GM21786 (cell line): ENCODE measurements around the gene PHF10.
"Not testable (repeated sequence)": the region's sequence is repeated elsewhere in the genome, so short reads cannot be mapped to it uniquely, and the experiment has no call there.

Experiments used
- ATAC-seq: cut with Tn5 transposase; IDR thresholded peaks from one replicate; pipeline ENCODE4 v1.9.1; 2021; ENCODE audit not compliant: unreplicated experiment

The PHF10 gene

DNA sequence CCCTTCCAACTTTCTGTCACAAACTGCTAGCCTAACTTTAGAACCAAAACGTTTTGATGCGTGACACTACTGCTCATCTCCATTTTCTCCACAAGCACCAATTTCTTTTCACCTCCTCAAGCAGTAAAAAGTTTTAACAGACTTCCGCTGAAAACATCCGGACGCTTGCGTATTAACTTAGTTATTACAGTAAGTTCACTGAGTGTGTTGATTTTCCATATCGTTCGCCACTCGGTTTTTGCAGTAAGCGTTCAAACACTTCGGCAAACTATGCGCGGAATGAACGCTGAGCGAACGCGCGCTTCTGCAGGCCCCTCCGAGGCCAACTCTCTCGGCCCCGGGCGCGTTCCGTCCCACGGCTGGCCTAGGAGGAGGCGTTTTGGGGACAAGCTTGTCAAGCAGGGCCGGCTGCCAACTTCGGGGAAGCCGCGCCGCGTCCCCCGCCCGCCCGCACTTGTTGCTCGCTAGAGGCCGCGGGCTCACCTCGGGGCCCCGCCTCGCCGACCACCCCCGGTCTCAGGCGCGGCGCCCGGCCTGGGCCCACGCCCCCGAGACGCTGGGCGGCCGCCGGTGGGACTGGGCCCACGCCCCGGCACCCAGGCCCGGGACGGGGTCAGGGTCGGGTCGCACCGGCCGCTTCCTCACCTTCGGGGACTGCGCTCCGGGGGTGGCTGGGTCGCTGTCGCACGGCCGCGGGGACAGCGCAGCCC is 945 bp downstream of the PHF10 start:
- ATAC-seq = peak; percentile 25

DNA sequence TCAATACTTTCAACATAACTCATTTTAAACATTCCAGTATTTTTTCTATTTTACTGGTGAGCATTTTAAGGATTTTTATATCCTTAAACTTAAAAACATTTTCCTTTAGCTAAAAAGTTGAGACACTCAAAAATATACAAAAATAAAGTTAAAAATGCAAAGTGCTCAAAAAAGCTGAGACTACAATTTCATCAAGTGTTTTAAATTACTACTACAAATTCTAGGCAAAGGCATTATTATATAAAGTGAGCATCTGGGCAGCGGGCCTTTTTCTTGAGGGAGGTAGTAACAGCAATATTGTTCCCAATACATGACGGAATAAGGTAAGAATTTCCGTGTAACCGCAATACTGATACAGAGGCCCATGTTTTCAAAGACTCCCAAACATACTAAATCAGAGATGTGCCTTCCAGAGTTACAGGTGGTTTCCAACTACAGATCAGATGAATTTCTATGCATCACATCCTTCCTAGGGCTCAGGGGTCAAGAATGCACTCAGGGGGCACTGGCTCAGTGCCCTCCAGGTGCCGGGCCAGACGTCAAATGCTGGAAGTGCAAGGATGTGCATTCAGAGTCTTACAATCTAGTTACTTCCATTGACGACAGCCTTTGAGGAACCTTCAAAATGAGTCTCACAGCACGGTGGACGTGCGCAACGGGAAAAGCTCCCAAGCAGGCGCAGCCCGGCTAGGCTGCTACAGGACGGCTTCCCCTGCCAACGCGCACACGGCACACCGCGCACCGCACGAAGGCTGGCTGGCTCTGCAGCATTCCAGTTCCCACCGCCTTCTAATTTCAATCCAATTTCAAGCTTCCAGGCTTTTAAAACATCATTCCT is 1.7 kb downstream of the PHF10 start:
- no peak for ATAC-seq

DNA sequence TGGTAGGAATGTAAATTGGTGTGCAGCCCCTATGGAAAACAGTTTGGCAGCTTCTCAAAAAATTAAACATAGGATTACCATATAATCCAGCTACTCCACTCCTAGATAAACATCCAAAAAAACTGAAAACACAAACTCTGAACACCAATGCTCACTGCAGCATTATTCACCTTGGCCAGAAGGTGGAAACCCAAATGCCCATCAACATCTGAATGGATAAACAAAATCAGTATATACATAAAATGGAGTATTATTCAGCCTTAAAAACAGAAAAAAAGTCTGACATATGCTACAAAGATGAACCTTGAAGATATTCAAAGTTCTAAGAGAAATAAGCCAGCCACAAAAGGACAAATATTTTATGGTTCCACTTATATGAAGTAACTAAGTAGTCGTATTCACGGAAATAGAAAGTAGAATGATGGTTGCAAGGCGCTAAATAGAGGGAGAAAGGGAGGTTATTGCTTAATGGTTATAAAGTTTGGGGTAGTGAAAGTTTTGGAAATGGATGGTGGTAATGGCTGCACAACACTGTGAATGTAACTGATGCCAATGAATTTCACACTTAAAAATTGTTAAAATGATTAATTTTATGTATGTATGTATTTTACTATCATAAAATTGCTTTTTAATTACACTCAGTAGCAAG is 4.0 kb downstream of the PHF10 start:
- ATAC-seq = no peak

DNA sequence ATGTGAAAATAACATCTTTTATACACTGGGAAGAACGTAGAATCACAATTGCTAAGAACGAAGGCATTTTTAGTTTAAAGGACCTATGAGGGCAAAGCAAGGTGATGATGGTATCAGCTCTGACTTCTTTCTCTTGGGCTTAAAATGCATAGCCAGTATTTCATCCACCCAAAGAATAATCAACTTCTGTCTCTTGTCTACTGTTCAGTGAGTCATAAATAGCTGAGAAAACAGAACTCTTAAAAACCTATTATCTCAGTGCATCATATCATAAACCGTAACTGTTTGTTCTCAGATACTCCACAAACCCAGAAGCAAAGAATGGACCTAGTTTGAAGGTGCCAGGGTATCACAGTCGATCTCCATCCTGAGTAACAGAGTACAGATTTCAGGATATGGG is 5.2 kb downstream of the PHF10 start:
- ATAC-seq = no peak

DNA sequence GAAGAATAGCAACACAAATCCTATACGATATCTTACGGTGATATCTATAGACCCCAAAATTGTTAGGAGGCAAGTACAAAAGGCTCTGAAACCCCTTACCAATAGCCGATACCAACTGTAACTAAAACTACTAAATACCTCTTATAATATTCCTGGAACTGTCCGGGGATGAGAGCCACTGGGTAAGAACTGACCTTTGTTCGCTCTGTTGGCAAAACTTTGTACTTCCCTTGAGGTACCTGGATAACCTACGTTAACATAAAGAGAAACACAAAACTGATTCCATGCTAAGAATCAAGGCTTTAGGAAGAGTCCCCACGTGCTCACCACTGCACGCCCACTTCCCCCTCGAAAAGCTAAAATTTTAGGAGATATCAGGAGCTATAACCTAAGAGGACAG is 9.7 kb downstream of the PHF10 start:
- no peak for ATAC-seq

DNA sequence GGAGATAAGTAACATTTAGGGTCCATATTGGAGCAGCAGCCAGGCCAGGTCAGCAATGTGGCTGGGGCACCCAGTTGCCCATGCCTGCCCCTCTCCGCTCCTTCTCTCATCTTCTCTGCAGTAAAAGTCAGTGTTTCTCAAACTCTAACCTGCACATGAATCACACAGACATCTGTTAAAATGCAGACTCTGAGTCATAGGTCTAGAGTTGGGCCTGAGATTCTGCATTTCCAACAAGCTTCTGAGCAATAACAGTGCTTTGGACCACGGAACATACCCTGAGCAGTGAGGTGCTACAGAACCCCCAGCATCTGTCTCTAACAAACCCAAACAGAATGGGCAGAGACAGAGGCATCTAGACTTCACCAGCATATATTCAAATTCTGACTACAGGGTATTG is 10.1 kb downstream of the PHF10 start:
- ATAC-seq = no peak

DNA sequence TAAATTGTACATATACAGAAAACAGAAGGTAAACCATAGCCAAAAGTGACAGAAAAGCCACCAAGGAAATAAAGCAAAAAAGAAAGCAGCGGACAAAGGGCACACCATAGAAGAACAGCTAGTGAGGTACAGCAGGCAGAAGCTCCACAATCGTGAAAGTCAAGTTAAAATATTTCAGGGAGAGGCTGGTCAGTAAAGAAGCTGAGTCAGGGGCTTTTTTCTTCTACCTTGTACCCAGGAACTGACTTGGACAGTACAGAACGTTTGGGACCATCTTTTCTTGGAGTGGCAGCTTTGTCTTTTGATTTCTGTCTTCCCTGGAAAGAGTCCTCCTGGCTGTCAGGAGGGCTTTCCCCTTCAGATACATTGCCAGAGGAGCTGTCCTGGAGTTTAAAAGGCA is 14.3 kb downstream of the PHF10 start:
- ATAC-seq = no peak

DNA sequence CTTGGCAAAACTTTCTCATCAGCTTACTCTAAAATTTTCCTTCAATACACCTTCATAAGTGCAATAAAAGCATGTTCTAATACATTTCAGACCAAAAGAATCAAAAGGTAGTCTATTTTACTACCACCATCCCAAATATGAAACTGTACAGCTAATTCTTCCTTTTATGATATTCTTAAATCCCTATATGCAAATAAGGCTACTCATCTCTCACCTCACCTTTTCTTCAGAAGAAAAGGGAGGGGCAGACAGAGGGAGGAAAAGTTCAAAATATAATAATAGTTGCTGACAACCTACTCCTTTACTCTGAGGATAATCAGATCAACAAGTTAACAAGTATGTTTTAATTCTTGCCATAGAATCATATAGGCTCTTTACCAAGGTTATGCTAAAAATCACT is 15.0 kb downstream of the PHF10 start:
- no peak for ATAC-seq

DNA sequence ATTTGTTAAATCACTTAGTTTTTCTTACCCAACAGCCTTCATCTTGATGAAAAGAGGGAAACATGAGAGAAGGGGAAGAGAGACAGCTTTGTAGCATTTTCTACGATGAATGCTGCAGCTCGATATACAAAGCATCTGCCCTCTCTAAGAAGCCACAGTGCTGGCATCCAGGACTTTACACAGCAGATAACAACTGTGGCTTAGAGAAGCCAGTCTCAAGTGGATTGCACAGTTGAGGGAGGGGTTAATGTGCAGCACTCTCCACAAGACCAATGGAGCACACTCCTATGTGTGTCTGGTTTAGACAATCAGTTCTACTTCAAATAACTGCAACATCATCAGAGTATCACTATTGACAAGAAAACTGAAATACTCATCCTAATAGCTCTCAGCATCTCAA is 16.5 kb downstream of the PHF10 start:
- no peak for ATAC-seq

DNA sequence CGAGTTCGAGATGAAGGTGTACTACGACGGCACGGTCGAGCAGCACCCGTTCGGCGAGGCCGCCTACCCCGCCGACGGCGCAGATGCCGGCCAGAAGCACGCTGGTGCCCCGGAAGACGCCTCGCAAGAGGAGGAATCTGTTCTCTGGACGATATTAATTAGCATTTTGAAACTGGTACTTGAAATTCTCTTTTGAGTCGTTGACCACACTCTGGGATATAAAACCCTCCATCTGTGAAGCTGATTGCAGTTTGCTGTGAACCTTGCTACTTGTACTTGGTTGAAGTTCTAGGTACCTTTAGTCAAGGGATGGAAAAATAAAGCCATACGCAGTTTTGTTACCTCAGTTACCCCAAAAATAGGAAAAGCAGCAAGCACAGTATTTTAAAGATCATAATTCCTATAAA is 21.5 kb downstream of the PHF10 start:
- ATAC-seq = peak; percentile 11

DNA sequence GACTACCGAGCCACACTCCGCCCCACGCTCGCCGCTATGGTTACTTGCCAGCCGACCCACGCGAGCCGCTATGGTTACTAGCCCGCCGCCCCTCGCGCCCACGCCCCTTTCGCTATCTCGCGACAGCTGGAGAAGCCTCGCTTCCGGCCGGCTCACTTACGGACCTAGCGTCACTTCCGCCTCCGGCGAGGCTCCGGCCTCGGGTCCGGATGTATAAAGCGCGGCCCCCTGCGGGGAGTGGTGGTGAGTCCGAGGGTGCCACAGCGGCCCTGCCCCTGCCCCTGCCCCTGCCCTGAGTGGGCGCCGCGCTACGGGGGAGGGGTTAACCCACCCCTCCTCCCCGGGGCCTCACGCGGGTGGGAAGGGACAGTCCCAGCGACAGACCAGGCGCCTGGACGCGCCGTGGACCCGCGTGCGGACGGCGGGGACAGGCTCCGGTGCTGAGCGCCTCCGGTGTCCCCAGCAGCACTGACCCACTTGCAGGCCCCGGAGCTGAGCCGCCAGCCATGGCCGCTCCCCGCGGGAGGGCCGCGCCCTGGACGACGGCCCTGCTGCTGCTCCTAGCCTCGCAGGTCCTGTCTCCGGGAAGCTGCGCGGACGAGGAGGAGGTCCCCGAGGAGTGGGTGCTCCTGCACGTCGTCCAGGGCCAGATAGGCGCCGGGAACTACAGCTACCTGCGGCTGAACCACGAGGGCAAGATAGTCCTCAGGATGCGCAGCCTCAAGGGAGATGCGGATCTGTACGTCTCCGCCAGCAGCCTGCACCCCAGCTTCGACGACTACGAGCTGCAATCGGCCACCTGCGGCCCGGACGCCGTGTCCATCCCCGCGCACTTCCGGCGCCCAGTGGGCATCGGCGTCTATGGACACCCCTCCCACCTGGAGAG is 22.1 kb downstream of the PHF10 start, which contains the start of the genes C6orf120 and WDR27:
C6orf120 (plus strand) TSS at position 173 of the 886 bp plus-strand sequence; CDS start at position 507, 334 bp downstream.
WDR27 (minus strand) TSS at position 76 of the 886 bp plus-strand sequence. CDS start 13,024 bp downstream, outside the sequence.
- peak; percentile 94 for ATAC-seq

DNA sequence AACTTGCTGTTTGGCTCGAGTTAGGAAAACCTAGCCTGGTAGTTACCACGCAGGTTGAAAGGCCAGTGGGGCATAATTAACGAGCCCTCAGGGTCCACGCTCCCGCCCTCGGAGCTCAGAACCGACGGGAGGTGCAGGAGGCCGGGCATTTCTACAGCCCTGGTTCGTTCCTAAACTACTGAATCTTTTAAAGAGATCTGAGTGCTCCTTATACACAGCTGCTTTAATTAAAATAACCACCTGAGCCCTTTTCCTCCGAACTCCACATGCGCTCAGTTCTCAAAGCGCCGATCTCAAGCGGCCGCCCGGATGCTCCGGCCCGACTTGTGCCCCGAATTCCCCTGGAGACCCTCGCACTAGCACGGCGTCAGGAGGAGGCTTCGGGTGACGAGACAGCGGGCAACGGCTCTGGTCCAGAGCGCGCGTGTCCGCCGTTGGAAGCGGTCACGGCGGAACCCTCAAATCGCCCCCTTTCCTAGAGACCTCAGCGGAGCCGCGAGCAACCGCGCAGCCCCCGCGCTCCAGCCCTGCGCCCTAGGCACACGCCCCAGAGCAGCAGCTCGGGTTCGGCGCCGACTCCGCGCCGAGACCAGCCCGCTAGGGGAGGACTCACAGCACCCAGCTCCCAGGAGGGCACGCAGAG is 22.9 kb downstream of the PHF10 start:
- ATAC-seq = peak; percentile 4

DNA sequence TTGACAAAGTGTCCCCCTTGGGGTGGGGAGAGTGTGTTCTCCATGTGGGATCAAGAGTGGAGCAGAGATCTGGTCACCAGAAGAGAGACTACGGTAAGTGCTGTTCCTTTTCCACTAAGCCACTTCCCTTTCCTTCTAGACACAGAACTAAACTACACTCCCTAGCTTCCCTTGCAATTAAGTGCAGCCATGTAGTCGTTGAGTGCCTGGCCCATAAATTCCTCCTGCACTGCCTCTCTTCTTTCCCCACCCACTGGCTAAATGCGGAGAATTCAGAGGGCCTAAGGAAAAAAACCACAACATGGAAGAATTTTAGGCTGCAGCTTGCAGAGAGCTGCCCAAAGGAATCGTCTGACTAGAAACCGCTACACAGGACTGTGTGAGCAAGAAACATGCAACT is 24.0 kb downstream of the PHF10 start:
- ATAC-seq = no peak

DNA sequence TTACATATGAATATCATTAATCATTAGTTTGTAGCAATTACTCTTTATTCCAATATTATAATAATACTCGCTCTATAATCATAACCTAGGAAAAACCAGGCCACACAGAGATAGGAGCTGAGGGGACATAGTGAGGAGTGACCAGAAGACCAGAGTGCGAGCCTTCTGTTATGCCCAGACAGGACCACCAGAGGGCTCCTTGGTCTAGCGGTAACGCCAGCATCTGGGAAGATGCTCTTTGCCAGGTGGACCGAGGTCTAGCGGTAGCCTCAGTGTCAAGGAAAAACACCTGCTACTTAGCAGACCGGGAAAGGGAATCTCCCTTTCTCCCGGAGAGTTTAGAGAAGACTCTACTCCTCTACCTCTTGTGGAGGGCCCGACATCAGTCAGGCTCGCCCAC is 27.2 kb downstream of the PHF10 start:
- not testable (repeated sequence) for ATAC-seq

DNA sequence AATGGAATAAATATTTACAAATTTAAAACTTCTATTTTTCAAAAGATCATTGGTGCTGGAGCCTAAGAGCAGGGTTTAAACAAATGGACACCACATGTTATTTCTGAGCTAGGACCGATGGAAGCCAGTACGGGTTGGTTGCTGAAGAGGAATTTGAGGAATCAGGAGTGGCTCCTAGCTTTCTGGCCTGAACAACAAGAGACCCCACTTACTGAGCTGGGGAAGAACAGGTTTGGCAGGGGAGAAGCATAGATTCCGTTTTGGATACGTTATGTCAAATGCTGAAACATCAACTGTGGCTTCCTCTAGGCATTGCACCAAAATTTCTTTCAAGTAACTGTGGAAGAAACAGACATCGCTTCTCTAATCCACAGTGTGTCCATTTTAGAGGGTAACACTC is 29.2 kb downstream of the PHF10 start:
- no peak for ATAC-seq

DNA sequence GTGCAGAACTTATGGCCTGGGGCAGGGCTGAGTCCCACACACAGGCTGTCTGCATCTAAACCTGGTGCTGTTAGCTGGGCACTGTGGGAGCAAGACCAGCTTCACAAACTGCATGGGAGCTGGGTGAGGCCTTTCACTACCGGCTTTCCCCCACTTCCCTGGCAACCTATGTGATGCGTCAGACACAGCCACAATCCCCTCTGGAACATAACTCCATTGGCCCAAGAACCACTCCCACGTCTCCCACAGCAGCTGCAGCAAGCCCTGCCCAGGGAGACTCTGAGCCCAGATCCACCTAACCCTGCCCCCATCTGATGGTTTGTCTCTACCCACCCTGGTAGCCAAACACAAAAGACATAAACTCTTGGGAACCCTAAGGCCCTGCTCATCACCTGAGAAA is 31.8 kb downstream of the PHF10 start:
- no peak for ATAC-seq

DNA sequence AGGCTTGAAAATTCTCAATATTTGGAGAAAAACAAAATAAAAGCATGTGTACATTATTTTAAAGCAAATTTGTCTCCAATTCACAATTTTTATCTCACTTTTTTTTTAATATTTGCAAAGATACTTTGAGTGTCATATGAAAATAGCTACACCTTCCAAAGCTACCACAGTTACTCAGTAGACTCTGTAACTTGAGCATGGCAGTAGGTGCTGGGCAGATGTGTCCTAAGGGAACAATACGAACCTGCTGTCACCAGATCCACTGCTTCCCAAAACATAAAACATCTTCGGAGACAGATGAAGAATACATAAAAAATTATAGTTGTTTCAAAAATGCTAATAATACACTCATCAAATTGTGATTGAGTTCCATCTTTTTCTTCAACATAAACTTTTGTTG is 33.0 kb downstream of the PHF10 start:
- ATAC-seq = no peak

DNA sequence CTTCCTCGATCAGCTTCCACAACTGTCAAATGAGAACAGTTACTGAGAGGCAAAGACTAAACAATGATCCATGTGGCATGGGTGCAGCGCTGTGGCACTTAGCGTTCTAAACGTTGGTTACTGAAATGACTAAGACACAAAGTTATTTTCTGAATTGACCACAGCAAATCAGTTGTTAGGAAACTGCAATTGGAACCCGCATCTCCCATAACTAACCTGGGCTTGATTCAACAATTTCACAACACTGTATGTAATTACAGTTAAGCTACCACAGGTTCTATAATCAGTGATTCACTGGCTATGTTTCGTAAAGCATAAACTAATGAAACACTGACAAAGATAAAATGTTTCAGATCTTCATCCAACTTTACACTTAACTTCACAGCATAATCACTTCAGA is 35.0 kb downstream of the PHF10 start:
- no peak for ATAC-seq

DNA sequence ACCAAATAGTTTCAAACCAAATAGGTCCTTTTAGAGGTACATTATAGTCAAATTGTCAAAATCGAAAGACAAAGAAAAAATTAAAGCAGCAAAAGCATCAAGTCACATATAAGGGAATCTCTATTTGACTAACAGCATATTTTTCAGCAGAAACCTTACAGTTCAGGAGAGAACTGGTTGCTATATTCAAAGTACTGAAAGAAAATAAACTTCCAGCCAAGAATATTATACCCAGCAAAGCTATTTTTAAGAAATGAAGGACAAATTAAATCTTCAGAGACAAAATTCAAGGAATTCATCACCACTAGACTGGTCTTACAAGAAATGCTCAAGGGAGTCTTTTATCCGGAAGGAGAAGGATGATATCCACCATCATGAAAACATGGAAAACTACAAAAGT is 38.4 kb downstream of the PHF10 start:
- ATAC-seq = no peak

DNA sequence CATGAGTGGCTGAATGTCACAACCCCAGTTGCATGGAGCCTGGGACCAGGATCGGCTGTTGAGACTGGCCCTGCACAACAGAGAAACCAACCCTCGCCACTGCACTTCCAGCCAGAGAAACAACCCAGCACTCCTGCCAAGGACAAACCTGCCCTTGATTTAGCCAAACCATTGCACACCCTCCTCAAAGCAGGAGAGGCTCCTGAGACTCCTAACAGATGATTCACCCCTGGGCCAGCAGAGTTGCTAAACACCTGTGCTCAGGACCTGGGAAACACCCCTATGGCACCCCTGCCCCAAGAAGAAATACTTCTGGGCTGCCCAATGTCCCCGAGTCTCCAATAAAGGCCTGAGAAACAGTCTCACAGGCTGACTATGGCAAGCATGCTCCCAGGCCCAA is 40.2 kb downstream of the PHF10 start:
- no peak for ATAC-seq
